K562 (cell line): ENCODE data around the gene NRF1. TPM values are rescaled to one million over a fixed set of nuclear protein-coding genes. Genes with fewer than 3 reads are reported as not detected.

Experiments used
- ARID4B ChIP-seq: sonication (generic); formaldehyde crosslinking; IDR thresholded peaks from 2 replicates; pipeline ENCODE4 v1.8.0; 2022; ENCODE audit warnings: mild to moderate bottlenecking, missing genetic modification reagents
- BCL6 ChIP-seq: fragments of 250-450 bp; sonication (Bioruptor Pico); IDR thresholded peaks from 2 replicates; pipeline ENCODE4 v1.4.0; 2020
- CCNT2 ChIP-seq: IDR thresholded peaks from 2 replicates; pipeline ENCODE4 v1.6.1; 2011; ENCODE audit warnings: borderline replicate concordance, low read depth, mild to moderate bottlenecking, moderate library complexity, mixed read lengths, low read length; ENCODE audit not compliant: insufficient read length; ENCODE audit errors: extremely low read depth
- CREB1 ChIP-seq, 2 experiments: sonication (generic) in 1 of 2; formaldehyde crosslinking in 1 of 2; IDR thresholded peaks; 2 replicates each; pipeline versions ENCODE4 v1.6.1 to v1.8.0; 2012 to 2022; ENCODE audit warnings: inconsistent platforms in 1 of 2, mild to moderate bottlenecking in 1 of 2, missing genetic modification reagents in 1 of 2, moderate library complexity in 1 of 2
- ELF4 ChIP-seq: fragments of 450-650 bp; formaldehyde crosslinking; IDR thresholded peaks from 2 replicates; pipeline ENCODE4 v1.4.0; 2022; ENCODE audit warnings: missing genetic modification characterization
- ETV5 ChIP-seq: sonication (generic); formaldehyde crosslinking; IDR thresholded peaks from 2 replicates; pipeline ENCODE4 v1.4.0; 2020; ENCODE audit warnings: low read depth, mild to moderate bottlenecking, missing genetic modification reagents
- FUS ChIP-seq: fragments of 200-400 bp; formaldehyde crosslinking; optimal IDR thresholded peaks from 2 replicates; pipeline ENCODE3; 2017; ENCODE audit warnings: low read depth, low read length
- GABPB2 ChIP-seq: fragments of 250-450 bp; sonication (Bioruptor Pico); conservative IDR thresholded peaks from 2 replicates; pipeline ENCODE4 v1.5.1; 2021; ENCODE audit warnings: mild to moderate bottlenecking
- HDAC2 ChIP-seq: fragments of 450-650 bp; IDR thresholded peaks from 2 replicates; pipeline ENCODE4 v1.6.1; 2016; ENCODE audit warnings: mild to moderate bottlenecking
- MTA3 ChIP-seq: fragments of 450-650 bp; formaldehyde crosslinking; IDR thresholded peaks from 2 replicates; pipeline ENCODE4 v1.6.1; 2017; ENCODE audit warnings: mild to moderate bottlenecking, borderline replicate concordance
- RUNX1 ChIP-seq: sonication (generic); IDR thresholded peaks from 2 replicates; pipeline ENCODE4 v1.6.1; 2016; ENCODE audit warnings: antibody characterized with exemption, low read depth
- TARDBP ChIP-seq: fragments of 450-650 bp; IDR thresholded peaks from 2 replicates; pipeline ENCODE4 v1.6.1; 2016
- UBTF ChIP-seq, 2 experiments: IDR thresholded peaks; 2 replicates each; pipeline ENCODE4 v1.6.1; 2012; ENCODE audit warnings: improper control_type of control experiment in 2 of 2, low read depth in 2 of 2, low read length in 2 of 2, borderline replicate concordance in 1 of 2
- ZBED1 ChIP-seq: IDR thresholded peaks from 2 replicates; pipeline ENCODE4 v1.6.1; 2014
- ZNF143 ChIP-seq: sonication (generic); formaldehyde crosslinking; IDR thresholded peaks from 2 replicates; pipeline ENCODE4 v1.9.0; 2022; ENCODE audit warnings: mild to moderate bottlenecking, missing genetic modification reagents
- ZNF740 ChIP-seq, 3 experiments: fragments of 200-800 bp in 1 of 3; sonication (Bioruptor generic) in 1 of 3; sonication (generic) in 1 of 3; formaldehyde crosslinking in 1 of 3; IDR thresholded peaks; 2 replicates each; pipeline versions ENCODE4 v1.6.1 to v1.8.0; 2016 to 2022; ENCODE audit warnings: mild to moderate bottlenecking in 2 of 3, missing compliant biosample characterization in 2 of 3, missing genetic modification characterization in 2 of 3, missing genetic modification reagents in 1 of 3
- polyA plus RNA-seq, 8 experiments: library from polyadenylated mRNA; depleted of rRNA in 4 of 8; stranded (reverse) in 5 of 8; unstranded in 3 of 8; fragments of >200 nt; fragmentation: Nextera tagmentation in 2 of 8; fragmentation: Illumina TruSeq in 1 of 8; extraction: Ambion mirVana in 2 of 8; extraction: Trizol in 1 of 8; gene quantifications; 2 replicates each; pipeline versions ENCODE4 v1.2.1 to v1.2.3, GENCODE V29; 2011 to 2014; ENCODE audit warnings: inconsistent platforms in 1 of 8, missing spikeins in 1 of 8
- total RNA-seq, 7 experiments: library from RNA; depleted of rRNA in 6 of 7; stranded (reverse); fragments of >200 nt in 6 of 7; fragmentation: Illumina TruSeq in 2 of 7; extraction: Trizol in 2 of 7; gene quantifications; 2 replicates each; pipeline versions ENCODE4 v1.2.1 to v1.2.3, GENCODE V29; 2011 to 2021; ENCODE audit warnings: low replicate concordance in 1 of 7

The NRF1 gene
- total and polyA plus RNA-seq, 9 of the 15 experiments (the other 6 are each of a cell fraction or from before 2014, with no cell fraction given), result 8.6 to 28.8 (median 20.3) TPM

GRCh38 chr7:129769400-129769774, 157.9 kb downstream of the NRF1 start (continued):
- no peak for TF ChIP-seq UBTF (IDR thresholded peaks at IDR 0.05; ENCODE audit: borderline replicate concordance in 1 of 2, low read depth in 2 of 2, low read length in 2 of 2)
- no peak for TF ChIP-seq BCL6 (CRISPR knock-in tag)
- no peak for TF ChIP-seq FUS
- peak; percentile 25 for TF ChIP-seq CCNT2
- TF ChIP-seq ZNF740 (CRISPR knock-in tag; IDR thresholded peaks at IDR 0.05), result no peak
- TF ChIP-seq ZNF740 (tag; IDR thresholded peaks at IDR 0.05), result no peak
- TF ChIP-seq ZNF143, result no peak
- no peak for TF ChIP-seq MTA3
- TF ChIP-seq GABPB2 (CRISPR knock-in tag), result no peak
- TF ChIP-seq ZBED1, result no peak
- no peak for TF ChIP-seq ETV5 (CRISPR knock-in tag)
- TF ChIP-seq TARDBP, result no peak
- TF ChIP-seq HDAC2, result no peak
- TF ChIP-seq CREB1 (IDR thresholded peaks at IDR 0.05), result no peak; the same call in 1 of the 2 replicates
- TF ChIP-seq CREB1 (CRISPR knock-in tag; IDR thresholded peaks at IDR 0.05), result no peak
- TF ChIP-seq ARID4B, result 0 out of 2 replicates have a peak, but pooled peaks have one; percentile 17
- TF ChIP-seq RUNX1, result peak; percentile 22; the same call in 1 of the 2 replicates
- no peak for TF ChIP-seq ELF4 (CRISPR knock-in tag)
